AG09309 (cell line): ENCODE results near the gene RAVER2.
A peak's percentile ranks its signal among the peaks of the same experiment; 100 is the strongest.

Source experiments
- DNase-seq: peaks from one replicate; pipeline ENCODE4 v3.0.0-alpha.2; 2010; ENCODE audit warnings: low read depth
- H3K4me3 ChIP-seq: 2 replicates; pipeline ENCODE4 v1.5.1; 2011; ENCODE audit warnings: mild to moderate bottlenecking, low read depth, low read length, moderate library complexity; ENCODE audit not compliant: control insufficient read depth
- TF ChIP-seq, protein P1 (sequence below): IDR thresholded peaks from 2 replicates; pipeline ENCODE4 v1.5.1; 2011; ENCODE audit warnings: mild to moderate bottlenecking, low read depth, low read length, inconsistent platforms; ENCODE audit not compliant: insufficient read depth, control insufficient read depth; ENCODE audit errors: missing control alignments

RAVER2 gene

DNA sequence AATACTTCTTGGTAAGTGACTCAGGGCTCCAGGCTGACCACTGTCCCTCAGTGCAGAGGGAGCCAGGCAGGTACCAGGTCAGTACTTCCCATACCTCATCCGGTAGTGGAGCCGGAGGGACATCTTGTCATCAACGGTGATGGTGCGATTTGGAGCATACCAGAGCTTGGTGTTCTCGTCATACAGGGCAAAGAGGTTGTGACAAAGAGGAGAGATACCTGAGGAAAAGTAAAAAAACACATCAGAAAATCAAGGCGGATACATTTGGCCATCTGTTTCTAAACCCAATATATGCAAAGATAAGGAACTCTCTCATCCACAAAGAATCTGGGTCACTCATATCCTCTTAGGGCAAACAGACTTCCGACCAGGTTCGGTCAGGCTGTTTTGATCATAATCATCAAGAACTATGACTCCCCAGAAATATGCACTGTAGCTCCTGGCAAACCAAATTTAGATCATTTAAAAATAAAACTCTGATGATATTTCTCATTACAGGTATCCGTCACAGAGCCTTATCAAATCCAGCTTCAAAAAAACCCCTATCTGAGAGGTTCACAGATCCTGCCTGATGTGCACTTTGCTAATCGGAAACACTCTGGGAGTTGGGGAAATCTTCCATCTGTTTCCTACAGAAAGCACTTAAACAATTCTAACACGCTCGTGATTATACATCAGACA is 134.2 kb downstream of the RAVER2 start:
- TF ChIP-seq, protein P1, sequence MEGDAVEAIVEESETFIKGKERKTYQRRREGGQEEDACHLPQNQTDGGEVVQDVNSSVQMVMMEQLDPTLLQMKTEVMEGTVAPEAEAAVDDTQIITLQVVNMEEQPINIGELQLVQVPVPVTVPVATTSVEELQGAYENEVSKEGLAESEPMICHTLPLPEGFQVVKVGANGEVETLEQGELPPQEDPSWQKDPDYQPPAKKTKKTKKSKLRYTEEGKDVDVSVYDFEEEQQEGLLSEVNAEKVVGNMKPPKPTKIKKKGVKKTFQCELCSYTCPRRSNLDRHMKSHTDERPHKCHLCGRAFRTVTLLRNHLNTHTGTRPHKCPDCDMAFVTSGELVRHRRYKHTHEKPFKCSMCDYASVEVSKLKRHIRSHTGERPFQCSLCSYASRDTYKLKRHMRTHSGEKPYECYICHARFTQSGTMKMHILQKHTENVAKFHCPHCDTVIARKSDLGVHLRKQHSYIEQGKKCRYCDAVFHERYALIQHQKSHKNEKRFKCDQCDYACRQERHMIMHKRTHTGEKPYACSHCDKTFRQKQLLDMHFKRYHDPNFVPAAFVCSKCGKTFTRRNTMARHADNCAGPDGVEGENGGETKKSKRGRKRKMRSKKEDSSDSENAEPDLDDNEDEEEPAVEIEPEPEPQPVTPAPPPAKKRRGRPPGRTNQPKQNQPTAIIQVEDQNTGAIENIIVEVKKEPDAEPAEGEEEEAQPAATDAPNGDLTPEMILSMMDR = no peak
- H3K4me3 ChIP-seq = no peak overlapping the region
- DNase-seq = no peak

DNA sequence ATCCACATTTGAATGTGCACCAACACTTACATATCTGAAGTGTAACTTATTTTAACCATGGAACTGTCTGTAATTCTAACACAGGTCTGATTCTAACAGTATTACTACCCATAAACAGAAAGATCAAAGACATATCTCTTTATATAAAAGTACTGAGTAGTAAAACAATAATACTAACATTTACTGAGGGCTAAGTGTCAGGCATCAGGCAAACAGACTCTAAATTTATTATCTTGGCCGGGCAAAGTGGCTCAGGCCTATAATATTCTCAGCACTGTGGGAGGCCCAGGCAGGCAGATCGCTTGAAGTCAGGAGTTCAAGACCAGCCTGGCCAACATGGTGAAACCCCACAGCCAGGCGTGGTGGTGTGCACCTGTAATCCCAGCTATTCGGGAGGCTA is 135.6 kb downstream of the RAVER2 start:
- H3K4me3 ChIP-seq = no peak overlapping the region
- TF ChIP-seq, protein P1 = no peak
- DNase-seq = no peak

DNA sequence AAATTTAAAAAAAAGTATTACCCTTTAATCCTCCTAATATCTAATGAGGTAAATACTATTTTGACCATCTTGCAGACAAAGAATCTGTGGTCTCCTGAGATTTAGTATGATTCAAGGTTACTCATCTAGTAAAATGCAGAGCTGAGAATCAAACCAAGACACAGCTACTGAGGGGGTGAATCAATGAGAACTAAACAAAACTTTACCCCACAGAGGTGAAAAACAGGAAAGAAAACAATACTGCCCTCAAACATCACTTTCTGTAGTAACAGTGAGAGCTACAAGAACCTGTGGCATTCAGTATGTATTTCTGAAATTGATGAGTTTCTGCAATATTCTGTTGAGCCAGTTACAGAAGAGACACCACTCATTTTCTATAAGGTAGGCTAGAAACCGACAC is 136.4 kb downstream of the RAVER2 start:
- H3K4me3 ChIP-seq = no peak overlapping the region
- peak; percentile 13 for DNase-seq
- TF ChIP-seq, protein P1 = no peak
